ENCODE data around the gene CHCHD3. TPM values are rescaled to one million over a fixed set of nuclear protein-coding genes. Genes with fewer than 3 reads are reported as not detected.

The CHCHD3 gene
- total RNA-seq, 1 experiment from 2014 or later: 89.9 TPM

DNA sequence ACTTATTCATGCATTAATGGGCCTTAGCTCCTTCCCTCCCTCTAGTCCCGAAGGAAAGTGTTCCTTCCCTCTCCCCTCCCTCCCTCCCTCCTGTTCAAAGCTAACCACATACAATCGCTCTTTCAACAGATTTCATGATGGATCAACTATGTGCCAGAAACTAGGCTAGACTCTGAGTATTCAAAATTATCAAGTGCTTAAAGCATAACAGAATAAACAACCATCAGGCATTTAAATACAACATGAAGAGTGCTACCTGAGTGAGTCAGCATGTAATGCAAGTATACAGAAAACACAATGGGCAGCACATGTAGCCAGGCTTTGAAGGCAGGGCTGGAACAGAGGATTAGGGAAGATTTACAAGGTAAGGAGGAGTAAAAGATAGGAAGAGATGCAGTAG, 11.3 kb downstream of the CHCHD3 start:
- CTCF ChIA-PET: no interaction called here
- Mint-ChIP-seq H3K36me3 (ENCODE audit: insufficient read depth, unreplicated experiment) (no peaks in the 10 kb centered on the region), H3K27me3 (ENCODE audit: unreplicated experiment) (no peaks in the 10 kb centered on the region), H3K9me3 (ENCODE audit: low read depth, unreplicated experiment) (no peaks in the 10 kb centered on the region), H3K27ac (ENCODE audit: unreplicated experiment) (no peak overlapping the region), H3K4me3 (ENCODE audit: low read depth, unreplicated experiment) (no peak overlapping the region), H3K4me1 (ENCODE audit: low read depth, unreplicated experiment) (no peaks in the 10 kb centered on the region)
- TF ChIP-seq, protein P1, sequence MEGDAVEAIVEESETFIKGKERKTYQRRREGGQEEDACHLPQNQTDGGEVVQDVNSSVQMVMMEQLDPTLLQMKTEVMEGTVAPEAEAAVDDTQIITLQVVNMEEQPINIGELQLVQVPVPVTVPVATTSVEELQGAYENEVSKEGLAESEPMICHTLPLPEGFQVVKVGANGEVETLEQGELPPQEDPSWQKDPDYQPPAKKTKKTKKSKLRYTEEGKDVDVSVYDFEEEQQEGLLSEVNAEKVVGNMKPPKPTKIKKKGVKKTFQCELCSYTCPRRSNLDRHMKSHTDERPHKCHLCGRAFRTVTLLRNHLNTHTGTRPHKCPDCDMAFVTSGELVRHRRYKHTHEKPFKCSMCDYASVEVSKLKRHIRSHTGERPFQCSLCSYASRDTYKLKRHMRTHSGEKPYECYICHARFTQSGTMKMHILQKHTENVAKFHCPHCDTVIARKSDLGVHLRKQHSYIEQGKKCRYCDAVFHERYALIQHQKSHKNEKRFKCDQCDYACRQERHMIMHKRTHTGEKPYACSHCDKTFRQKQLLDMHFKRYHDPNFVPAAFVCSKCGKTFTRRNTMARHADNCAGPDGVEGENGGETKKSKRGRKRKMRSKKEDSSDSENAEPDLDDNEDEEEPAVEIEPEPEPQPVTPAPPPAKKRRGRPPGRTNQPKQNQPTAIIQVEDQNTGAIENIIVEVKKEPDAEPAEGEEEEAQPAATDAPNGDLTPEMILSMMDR (IDR thresholded peaks at IDR 0.05; ENCODE audit: unreplicated experiment): no peak
- intact Hi-C loops (cut with micrococcal nuclease; ENCODE audit: unreplicated experiment): no loop called here
- no TSS peak for BruUV-seq (replicated peaks)
- no peak for DNase-seq

DNA sequence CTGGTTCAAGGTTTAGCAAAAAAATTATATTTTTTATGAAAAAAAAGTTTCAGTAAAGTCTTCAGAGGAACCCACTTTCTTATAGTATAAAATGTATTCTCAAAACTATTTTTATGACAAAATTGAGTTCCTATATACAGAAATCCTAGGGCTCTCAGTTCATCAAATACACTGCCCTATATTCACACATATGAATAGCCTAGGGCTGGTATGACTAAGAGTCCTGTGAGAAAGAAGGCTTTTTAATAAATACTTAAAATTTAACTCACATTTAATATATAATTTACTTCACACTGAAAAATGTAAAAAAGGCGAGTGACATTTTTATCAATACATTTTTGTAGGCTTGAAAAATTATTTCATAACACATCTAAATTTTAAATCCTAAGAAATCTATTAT, 16.6 kb downstream of the CHCHD3 start:
- TF ChIP-seq, protein P1 (IDR thresholded peaks at IDR 0.05; ENCODE audit: unreplicated experiment): no peak
- H3K27ac Mint-ChIP-seq (ENCODE audit: unreplicated experiment): no peak overlapping the region
- peaks cover 4% of the 10 kb centered on the region for H3K36me3 Mint-ChIP-seq (ENCODE audit: insufficient read depth, unreplicated experiment)
- no peak overlapping the region for H3K4me3 Mint-ChIP-seq (ENCODE audit: low read depth, unreplicated experiment)
- intact Hi-C loops (cut with micrococcal nuclease; ENCODE audit: unreplicated experiment): no loop called here
- H3K9me3 Mint-ChIP-seq (ENCODE audit: low read depth, unreplicated experiment): no peaks in the 10 kb centered on the region
- no peaks in the 10 kb centered on the region for H3K27me3 Mint-ChIP-seq (ENCODE audit: unreplicated experiment)
- CTCF ChIA-PET: no interaction called here
- H3K4me1 Mint-ChIP-seq (ENCODE audit: low read depth, unreplicated experiment): no peaks in the 10 kb centered on the region
- no peak for DNase-seq
- BruUV-seq (replicated peaks): no TSS peak

DNA sequence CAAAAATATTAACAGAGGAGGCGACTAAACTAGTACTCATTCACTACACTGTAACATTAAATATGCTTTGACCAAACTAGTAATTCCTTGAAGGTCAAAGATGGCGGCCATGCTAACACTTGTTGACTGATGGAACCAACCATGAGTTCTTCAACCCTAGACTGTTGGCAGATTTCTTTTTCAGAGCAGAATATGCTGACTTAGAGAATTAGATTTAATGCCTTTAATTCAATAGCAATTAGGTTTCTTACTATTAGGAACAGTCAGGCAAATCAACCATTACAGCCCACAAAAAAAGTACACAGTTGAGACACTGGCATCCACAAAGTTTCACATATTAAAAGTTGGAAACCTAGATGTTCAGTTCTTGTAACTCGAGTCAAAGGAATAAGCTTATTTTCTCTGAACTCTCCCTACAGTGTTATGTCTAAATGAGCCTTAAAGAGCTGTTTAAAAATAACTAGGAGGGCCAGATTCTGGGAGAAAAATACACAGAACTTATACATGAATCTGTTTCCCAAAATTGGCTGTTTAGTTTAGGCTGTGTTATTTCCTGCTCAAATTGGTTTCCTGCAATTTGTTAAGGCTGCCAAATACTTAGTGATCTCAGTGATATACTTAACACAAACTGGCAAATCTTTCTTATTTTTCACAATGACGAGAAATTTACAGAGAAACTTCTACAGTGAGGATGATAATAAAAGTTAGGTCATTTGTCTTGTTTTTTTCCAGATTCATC, 17.6 kb downstream of the CHCHD3 start:
- CTCF ChIA-PET: no interaction called here
- Mint-ChIP-seq H3K27me3 (ENCODE audit: unreplicated experiment) (no peaks in the 10 kb centered on the region), H3K36me3 (ENCODE audit: insufficient read depth, unreplicated experiment) (peaks cover 4% of the 10 kb centered on the region), H3K4me3 (ENCODE audit: low read depth, unreplicated experiment) (no peak overlapping the region), H3K9me3 (ENCODE audit: low read depth, unreplicated experiment) (no peaks in the 10 kb centered on the region), H3K27ac (ENCODE audit: unreplicated experiment) (no peak overlapping the region), H3K4me1 (ENCODE audit: low read depth, unreplicated experiment) (no peaks in the 10 kb centered on the region)
- BruUV-seq (replicated peaks): no TSS peak
- TF ChIP-seq, protein P1 (IDR thresholded peaks at IDR 0.05; ENCODE audit: unreplicated experiment): no peak
- DNase-seq: no peak
- intact Hi-C loops (cut with micrococcal nuclease; ENCODE audit: unreplicated experiment): no loop called here

DNA sequence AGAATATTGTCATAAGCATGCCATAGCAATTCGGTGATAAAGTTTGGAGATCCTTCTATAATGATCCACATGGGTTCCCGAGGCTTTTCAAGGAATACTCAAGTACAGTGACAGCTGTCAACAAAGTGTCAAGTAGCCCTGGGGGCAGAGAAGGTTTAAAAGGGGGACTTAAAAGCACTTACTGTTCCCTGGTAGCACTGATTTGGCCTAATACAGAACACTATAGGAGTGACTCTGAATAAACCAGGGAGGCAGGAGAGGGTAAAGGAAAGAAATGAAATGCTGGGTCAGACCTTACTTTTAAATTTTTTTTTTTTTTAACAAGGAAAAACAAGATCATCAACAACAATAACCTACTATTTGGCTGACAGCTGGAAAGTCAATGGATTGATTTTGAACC, 20.1 kb downstream of the CHCHD3 start:
- TF ChIP-seq, protein P1 (IDR thresholded peaks at IDR 0.05; ENCODE audit: unreplicated experiment): no peak
- Mint-ChIP-seq H3K9me3 (ENCODE audit: low read depth, unreplicated experiment) (no peaks in the 10 kb centered on the region), H3K36me3 (ENCODE audit: insufficient read depth, unreplicated experiment) (peaks cover 4% of the 10 kb centered on the region), H3K27me3 (ENCODE audit: unreplicated experiment) (no peaks in the 10 kb centered on the region), H3K4me1 (ENCODE audit: low read depth, unreplicated experiment) (peaks cover 4% of the 10 kb centered on the region), H3K4me3 (ENCODE audit: low read depth, unreplicated experiment) (no peak overlapping the region), H3K27ac (ENCODE audit: unreplicated experiment) (no peak overlapping the region)
- no peak for DNase-seq
- intact Hi-C loops (cut with micrococcal nuclease; ENCODE audit: unreplicated experiment): no loop called here
- CTCF ChIA-PET: no interaction called here
- no TSS peak for BruUV-seq (replicated peaks)

All from Calu3 (cell line).